Measurements from ENCODE around the gene CAMTA1.

- TF ChIP-seq CTCF (optimal IDR thresholded peaks at IDR 0.05 in 1 of 3, IDR thresholded peaks at IDR 0.05 in 1 of 3, conservative IDR thresholded peaks at IDR 0.05 in 1 of 3; ENCODE audit: extremely low read depth in 1 of 3, insufficient read depth in 2 of 3, low read length in 3 of 3): no peak
- TF ChIP-seq EZH2 (IDR thresholded peaks at IDR 0.05; ENCODE audit: low read length): no peak
These were observed 267.4 kb downstream of the CAMTA1 start for GRCh38 chr1:7052701-7053100.

Data from keratinocyte (primary cell).